Thyroid gland (tissue), 4 donors: Measurements from ENCODE around the gene LRRC59.

ENCODE experiments used
- CTCF ChIP-seq, 6 experiments: fragments of 200-600 bp in 3 of 6; fragments of 450-650 bp in 3 of 6; sonication (generic) in 3 of 6; IDR thresholded peaks; one replicate each; pipeline ENCODE4 v1.5.1; 2016 to 2019; ENCODE audit warnings: antibody characterized with exemption in 6 of 6, mild to moderate bottlenecking in 2 of 6, inconsistent platforms in 1 of 6, moderate library complexity in 1 of 6
- POLR2A ChIP-seq, 2 donors: fragments of 450-650 bp; IDR thresholded peaks; one replicate each; pipeline ENCODE4 v1.6.1; 2017; ENCODE audit warnings: antibody characterized with exemption in 2 of 2, mild to moderate bottlenecking in 2 of 2, moderate library complexity in 1 of 2

GRCh38 chr17:50426472-50426782, 29.1 kb upstream of the LRRC59 start:
- TF ChIP-seq CTCF (IDR thresholded peaks at IDR 0.05) (no peak), POLR2A (IDR thresholded peaks at IDR 0.05) (no peak)
